Activated CD8-positive, alpha-beta memory T cell treated with anti-CD3 and anti-CD28 coated beads, Interleukin-2, amount 50 U/mL, for 4 hours (primary cell): ENCODE results near the gene MYO9B.
A peak's percentile ranks its signal among the peaks of the same experiment; 100 is the strongest.

ENCODE experiments used
- DNase-seq: peaks from one replicate; pipeline ENCODE4 v3.0.0-alpha.2; 2020

MYO9B gene

GRCh38 chr19:17061205-17061604 is 14.4 kb upstream of the MYO9B start:
- no peak for DNase-seq

- no peak for DNase-seq
Observed at GRCh38 chr19:17061691-17062090, 13.9 kb upstream of the MYO9B start.

GRCh38 chr19:17063428-17063827 is 12.1 kb upstream of the MYO9B start:
- no peak for DNase-seq

GRCh38 chr19:17069193-17069592 is 6.4 kb upstream of the MYO9B start:
- no peak for DNase-seq

- no peak for DNase-seq
Observed at GRCh38 chr19:17070421-17070820, 5.2 kb upstream of the MYO9B start.

GRCh38 chr19:17070912-17071311 is 4.7 kb upstream of the MYO9B start:
- no peak for DNase-seq

- DNase-seq: no peak
Observed at GRCh38 chr19:17073869-17074633, 1.5 kb upstream of the MYO9B start.

GRCh38 chr19:17074634-17075034 is 943 bp upstream of the MYO9B start:
- DNase-seq: no peak

GRCh38 chr19:17075864-17076542 is 426 bp downstream of the MYO9B start:
- peak; percentile 56 for DNase-seq

- DNase-seq: peak; percentile 23
Observed at GRCh38 chr19:17076543-17076991, 990 bp downstream of the MYO9B start.

GRCh38 chr19:17077447-17078028 is 2.0 kb downstream of the MYO9B start:
- no peak for DNase-seq

GRCh38 chr19:17078036-17078919 is 2.7 kb downstream of the MYO9B start:
- no peak for DNase-seq

- no peak for DNase-seq
Observed at GRCh38 chr19:17078920-17079709, 3.5 kb downstream of the MYO9B start.

- DNase-seq: peak; percentile 67
Observed at GRCh38 chr19:17079710-17080439, 4.3 kb downstream of the MYO9B start.

GRCh38 chr19:17080440-17080801 is 4.8 kb downstream of the MYO9B start:
- no peak for DNase-seq

- DNase-seq: no peak
Observed at GRCh38 chr19:17081672-17082630, 6.4 kb downstream of the MYO9B start.

GRCh38 chr19:17086120-17086519 is 10.5 kb downstream of the MYO9B start:
- DNase-seq: no peak

GRCh38 chr19:17086834-17087233 is 11.3 kb downstream of the MYO9B start:
- DNase-seq: no peak

GRCh38 chr19:17088552-17088951 is 13.0 kb downstream of the MYO9B start:
- no peak for DNase-seq

- peak; percentile 61 for DNase-seq
Observed at GRCh38 chr19:17090583-17090982, 15.0 kb downstream of the MYO9B start.
